Upper lobe of left lung (tissue), 4 donors: ENCODE data around the gene CHSY1.

Source experiments
- CTCF ChIP-seq, 6 experiments: fragments of 450-650 bp in 4 of 6; fragments of 200-600 bp in 2 of 6; sonication (generic) in 2 of 6; IDR thresholded peaks; one replicate each; pipeline ENCODE4 v1.5.1; 2016 to 2019; ENCODE audit warnings: antibody characterized with exemption in 6 of 6
- POLR2A ChIP-seq, 4 donors: fragments of 450-650 bp; IDR thresholded peaks; one replicate each; pipeline ENCODE4 v1.5.1; 2016 to 2017; ENCODE audit warnings: antibody characterized with exemption in 4 of 4, mild to moderate bottlenecking in 2 of 4
- POLR2AphosphoS5 ChIP-seq, 2 donors: sonication (generic); formaldehyde crosslinking; IDR thresholded peaks; one replicate each; pipeline ENCODE4 v1.5.1; 2017; ENCODE audit warnings: antibody characterized with exemption in 2 of 2

- TF ChIP-seq CTCF (IDR thresholded peaks at IDR 0.05), result no peak
- TF ChIP-seq POLR2A (IDR thresholded peaks at IDR 0.05), result no peak
- TF ChIP-seq POLR2AphosphoS5 (IDR thresholded peaks at IDR 0.05), result no peak
Measured at GRCh38 chr15:101198800-101199199, 53.0 kb downstream of the CHSY1 start.
